ENCODE measurements around the gene C3orf38. TPM values are rescaled to one million over a fixed set of nuclear protein-coding genes. Genes with fewer than 3 reads are reported as not detected.

C3orf38 gene
- total and polyA plus RNA-seq, 9 of the 15 experiments (the other 6 are each of a cell fraction or from before 2014, with no cell fraction given), result 8.7 to 22.1 (median 16.2) TPM

DNA sequence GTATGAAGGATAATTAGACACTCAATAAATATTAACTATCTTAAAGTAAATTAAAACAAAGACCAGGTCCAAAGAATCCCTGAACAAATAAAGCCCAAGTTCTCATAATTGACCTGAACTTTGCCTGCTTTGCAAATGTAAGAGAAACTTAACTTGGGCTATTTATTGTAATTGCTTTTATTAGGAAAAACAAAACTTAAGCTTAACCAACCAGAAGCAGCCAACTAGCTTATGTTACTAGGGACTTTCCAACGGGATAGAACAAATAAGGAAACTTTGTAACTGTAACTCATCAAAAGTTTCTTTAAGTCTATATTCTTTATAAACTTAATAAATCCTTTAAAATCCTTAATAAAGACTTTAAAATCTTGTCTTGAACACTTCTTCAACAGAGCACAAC lies 48.4 kb downstream of the C3orf38 start (continued):
- TF ChIP-seq, protein P1, sequence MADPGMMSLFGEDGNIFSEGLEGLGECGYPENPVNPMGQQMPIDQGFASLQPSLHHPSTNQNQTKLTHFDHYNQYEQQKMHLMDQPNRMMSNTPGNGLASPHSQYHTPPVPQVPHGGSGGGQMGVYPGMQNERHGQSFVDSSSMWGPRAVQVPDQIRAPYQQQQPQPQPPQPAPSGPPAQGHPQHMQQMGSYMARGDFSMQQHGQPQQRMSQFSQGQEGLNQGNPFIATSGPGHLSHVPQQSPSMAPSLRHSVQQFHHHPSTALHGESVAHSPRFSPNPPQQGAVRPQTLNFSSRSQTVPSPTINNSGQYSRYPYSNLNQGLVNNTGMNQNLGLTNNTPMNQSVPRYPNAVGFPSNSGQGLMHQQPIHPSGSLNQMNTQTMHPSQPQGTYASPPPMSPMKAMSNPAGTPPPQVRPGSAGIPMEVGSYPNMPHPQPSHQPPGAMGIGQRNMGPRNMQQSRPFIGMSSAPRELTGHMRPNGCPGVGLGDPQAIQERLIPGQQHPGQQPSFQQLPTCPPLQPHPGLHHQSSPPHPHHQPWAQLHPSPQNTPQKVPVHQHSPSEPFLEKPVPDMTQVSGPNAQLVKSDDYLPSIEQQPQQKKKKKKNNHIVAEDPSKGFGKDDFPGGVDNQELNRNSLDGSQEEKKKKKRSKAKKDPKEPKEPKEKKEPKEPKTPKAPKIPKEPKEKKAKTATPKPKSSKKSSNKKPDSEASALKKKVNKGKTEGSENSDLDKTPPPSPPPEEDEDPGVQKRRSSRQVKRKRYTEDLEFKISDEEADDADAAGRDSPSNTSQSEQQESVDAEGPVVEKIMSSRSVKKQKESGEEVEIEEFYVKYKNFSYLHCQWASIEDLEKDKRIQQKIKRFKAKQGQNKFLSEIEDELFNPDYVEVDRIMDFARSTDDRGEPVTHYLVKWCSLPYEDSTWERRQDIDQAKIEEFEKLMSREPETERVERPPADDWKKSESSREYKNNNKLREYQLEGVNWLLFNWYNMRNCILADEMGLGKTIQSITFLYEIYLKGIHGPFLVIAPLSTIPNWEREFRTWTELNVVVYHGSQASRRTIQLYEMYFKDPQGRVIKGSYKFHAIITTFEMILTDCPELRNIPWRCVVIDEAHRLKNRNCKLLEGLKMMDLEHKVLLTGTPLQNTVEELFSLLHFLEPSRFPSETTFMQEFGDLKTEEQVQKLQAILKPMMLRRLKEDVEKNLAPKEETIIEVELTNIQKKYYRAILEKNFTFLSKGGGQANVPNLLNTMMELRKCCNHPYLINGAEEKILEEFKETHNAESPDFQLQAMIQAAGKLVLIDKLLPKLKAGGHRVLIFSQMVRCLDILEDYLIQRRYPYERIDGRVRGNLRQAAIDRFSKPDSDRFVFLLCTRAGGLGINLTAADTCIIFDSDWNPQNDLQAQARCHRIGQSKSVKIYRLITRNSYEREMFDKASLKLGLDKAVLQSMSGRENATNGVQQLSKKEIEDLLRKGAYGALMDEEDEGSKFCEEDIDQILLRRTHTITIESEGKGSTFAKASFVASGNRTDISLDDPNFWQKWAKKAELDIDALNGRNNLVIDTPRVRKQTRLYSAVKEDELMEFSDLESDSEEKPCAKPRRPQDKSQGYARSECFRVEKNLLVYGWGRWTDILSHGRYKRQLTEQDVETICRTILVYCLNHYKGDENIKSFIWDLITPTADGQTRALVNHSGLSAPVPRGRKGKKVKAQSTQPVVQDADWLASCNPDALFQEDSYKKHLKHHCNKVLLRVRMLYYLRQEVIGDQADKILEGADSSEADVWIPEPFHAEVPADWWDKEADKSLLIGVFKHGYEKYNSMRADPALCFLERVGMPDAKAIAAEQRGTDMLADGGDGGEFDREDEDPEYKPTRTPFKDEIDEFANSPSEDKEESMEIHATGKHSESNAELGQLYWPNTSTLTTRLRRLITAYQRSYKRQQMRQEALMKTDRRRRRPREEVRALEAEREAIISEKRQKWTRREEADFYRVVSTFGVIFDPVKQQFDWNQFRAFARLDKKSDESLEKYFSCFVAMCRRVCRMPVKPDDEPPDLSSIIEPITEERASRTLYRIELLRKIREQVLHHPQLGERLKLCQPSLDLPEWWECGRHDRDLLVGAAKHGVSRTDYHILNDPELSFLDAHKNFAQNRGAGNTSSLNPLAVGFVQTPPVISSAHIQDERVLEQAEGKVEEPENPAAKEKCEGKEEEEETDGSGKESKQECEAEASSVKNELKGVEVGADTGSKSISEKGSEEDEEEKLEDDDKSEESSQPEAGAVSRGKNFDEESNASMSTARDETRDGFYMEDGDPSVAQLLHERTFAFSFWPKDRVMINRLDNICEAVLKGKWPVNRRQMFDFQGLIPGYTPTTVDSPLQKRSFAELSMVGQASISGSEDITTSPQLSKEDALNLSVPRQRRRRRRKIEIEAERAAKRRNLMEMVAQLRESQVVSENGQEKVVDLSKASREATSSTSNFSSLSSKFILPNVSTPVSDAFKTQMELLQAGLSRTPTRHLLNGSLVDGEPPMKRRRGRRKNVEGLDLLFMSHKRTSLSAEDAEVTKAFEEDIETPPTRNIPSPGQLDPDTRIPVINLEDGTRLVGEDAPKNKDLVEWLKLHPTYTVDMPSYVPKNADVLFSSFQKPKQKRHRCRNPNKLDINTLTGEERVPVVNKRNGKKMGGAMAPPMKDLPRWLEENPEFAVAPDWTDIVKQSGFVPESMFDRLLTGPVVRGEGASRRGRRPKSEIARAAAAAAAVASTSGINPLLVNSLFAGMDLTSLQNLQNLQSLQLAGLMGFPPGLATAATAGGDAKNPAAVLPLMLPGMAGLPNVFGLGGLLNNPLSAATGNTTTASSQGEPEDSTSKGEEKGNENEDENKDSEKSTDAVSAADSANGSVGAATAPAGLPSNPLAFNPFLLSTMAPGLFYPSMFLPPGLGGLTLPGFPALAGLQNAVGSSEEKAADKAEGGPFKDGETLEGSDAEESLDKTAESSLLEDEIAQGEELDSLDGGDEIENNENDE (IDR thresholded peaks at IDR 0.05; ENCODE audit: low read depth, low read length), result no peak
- no peak for TF ChIP-seq ZBTB8A (IDR thresholded peaks at IDR 0.05; ENCODE audit: partially characterized antibody)
- no peak for TF ChIP-seq SOX6 (IDR thresholded peaks at IDR 0.05)
- no peak for TF ChIP-seq ZNF395 (CRISPR knock-in tag; IDR thresholded peaks at IDR 0.05)
- TF ChIP-seq EZH2 (IDR thresholded peaks at IDR 0.05; ENCODE audit: borderline replicate concordance, low read depth, low read length), result no peak
- TF ChIP-seq, protein P2, sequence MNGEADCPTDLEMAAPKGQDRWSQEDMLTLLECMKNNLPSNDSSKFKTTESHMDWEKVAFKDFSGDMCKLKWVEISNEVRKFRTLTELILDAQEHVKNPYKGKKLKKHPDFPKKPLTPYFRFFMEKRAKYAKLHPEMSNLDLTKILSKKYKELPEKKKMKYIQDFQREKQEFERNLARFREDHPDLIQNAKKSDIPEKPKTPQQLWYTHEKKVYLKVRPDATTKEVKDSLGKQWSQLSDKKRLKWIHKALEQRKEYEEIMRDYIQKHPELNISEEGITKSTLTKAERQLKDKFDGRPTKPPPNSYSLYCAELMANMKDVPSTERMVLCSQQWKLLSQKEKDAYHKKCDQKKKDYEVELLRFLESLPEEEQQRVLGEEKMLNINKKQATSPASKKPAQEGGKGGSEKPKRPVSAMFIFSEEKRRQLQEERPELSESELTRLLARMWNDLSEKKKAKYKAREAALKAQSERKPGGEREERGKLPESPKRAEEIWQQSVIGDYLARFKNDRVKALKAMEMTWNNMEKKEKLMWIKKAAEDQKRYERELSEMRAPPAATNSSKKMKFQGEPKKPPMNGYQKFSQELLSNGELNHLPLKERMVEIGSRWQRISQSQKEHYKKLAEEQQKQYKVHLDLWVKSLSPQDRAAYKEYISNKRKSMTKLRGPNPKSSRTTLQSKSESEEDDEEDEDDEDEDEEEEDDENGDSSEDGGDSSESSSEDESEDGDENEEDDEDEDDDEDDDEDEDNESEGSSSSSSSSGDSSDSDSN (IDR thresholded peaks at IDR 0.05; ENCODE audit: borderline replicate concordance in 1 of 2, low read depth in 2 of 2, low read length in 2 of 2), result no peak
- TF ChIP-seq PHF8 (IDR thresholded peaks at IDR 0.05; ENCODE audit: borderline replicate concordance, low read length), result no peak
- TF ChIP-seq ZNF354B (CRISPR knock-in tag; IDR thresholded peaks at IDR 0.05), result no peak
